22Rv1 (cell line): ENCODE results near the gene DIP2C.

Experiments
- ZFX ChIP-seq: fragments of 450-650 bp; IDR thresholded peaks from 2 replicates; pipeline ENCODE4 v1.6.1; 2017; ENCODE audit warnings: antibody characterized with exemption, borderline replicate concordance
- TF ChIP-seq, protein P1 (sequence below): fragments of 450-650 bp; IDR thresholded peaks from 2 replicates; pipeline ENCODE4 v1.5.1; 2017; ENCODE audit warnings: mild to moderate bottlenecking

DNA sequence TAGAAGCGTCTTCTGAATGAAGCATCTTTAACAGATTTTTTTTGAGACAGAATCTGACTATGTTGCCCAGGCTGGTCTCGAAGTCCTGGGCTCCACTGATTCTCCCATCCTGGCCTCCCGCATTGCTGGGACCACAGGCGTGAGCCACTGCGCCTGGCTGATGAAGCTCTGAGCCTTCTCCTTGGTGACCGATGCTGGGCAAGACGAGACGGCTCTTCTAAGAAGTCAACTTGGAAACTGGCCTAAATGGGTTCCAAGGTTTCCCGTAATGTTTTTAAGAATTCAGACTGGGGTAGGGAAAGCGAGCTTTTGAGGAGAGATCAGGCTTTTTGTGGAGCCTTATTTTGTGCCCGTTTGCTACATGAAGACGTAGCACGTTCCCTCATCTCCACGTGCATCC lies 329.7 kb downstream of the DIP2C start:
- TF ChIP-seq, protein P1, sequence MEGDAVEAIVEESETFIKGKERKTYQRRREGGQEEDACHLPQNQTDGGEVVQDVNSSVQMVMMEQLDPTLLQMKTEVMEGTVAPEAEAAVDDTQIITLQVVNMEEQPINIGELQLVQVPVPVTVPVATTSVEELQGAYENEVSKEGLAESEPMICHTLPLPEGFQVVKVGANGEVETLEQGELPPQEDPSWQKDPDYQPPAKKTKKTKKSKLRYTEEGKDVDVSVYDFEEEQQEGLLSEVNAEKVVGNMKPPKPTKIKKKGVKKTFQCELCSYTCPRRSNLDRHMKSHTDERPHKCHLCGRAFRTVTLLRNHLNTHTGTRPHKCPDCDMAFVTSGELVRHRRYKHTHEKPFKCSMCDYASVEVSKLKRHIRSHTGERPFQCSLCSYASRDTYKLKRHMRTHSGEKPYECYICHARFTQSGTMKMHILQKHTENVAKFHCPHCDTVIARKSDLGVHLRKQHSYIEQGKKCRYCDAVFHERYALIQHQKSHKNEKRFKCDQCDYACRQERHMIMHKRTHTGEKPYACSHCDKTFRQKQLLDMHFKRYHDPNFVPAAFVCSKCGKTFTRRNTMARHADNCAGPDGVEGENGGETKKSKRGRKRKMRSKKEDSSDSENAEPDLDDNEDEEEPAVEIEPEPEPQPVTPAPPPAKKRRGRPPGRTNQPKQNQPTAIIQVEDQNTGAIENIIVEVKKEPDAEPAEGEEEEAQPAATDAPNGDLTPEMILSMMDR, result no peak
- no peak for TF ChIP-seq ZFX
